PFSK-1 (cell line): ENCODE results near the gene WDR13.
A peak's percentile ranks its signal among the peaks of the same experiment; 100 is the strongest.

ENCODE experiments used
- FOXP2 ChIP-seq: optimal IDR thresholded peaks from 2 replicates; pipeline ENCODE3; 2011; ENCODE audit warnings: borderline replicate concordance, control low read depth, inconsistent platforms; ENCODE audit not compliant: insufficient read depth; ENCODE audit errors: extremely low read length, extremely low read depth
- POLR2AphosphoS5 ChIP-seq: IDR thresholded peaks from 2 replicates; pipeline ENCODE4 v1.6.1; 2012; ENCODE audit warnings: low read depth, mild to moderate bottlenecking, control low read depth, low read length, moderate library complexity
- SIN3A ChIP-seq: IDR thresholded peaks from 2 replicates; pipeline ENCODE4 v1.6.1; 2012; ENCODE audit warnings: mild to moderate bottlenecking, low read length, moderate library complexity, borderline replicate concordance; ENCODE audit not compliant: insufficient read depth
- TAF1 ChIP-seq: IDR thresholded peaks from 2 replicates; pipeline ENCODE4 v1.6.1; 2012; ENCODE audit warnings: low read length, control low read depth, borderline replicate concordance; ENCODE audit not compliant: insufficient read depth
- TF ChIP-seq, protein P1 (sequence below), 2 experiments: IDR thresholded peaks; 2 replicates each; pipeline versions ENCODE4 v1.6.1 to v1.8.0; 2011 to 2012; ENCODE audit warnings: low read depth in 2 of 2, low read length in 2 of 2, control low read depth in 1 of 2, inconsistent platforms in 1 of 2, mild to moderate bottlenecking in 1 of 2, moderate library complexity in 1 of 2; ENCODE audit not compliant: insufficient read depth in 1 of 2

The WDR13 gene

DNA sequence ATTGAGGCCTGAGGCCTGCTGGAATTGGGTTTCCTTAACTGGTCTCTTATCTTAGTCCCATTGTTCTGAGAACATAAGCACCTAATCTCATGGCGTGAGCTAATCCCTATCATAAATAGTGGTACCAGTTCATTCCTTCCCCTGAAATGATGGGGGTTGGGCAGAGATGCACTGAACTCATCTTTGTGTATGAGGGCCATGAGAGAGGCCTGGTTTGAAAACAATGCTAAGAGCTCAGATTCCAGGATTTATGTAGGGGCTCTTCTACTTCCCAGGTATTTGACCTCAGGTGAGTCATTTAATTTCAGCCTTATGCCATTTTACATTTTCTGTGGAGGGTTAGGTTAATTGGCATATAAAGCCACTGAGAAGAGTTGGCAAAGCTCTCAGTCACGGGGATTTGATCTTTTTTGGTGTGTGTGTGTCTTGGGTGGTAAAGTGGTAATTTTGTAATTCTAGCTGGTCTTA lies 18.6 kb upstream of the WDR13 start:
- TF ChIP-seq TAF1: no peak
- TF ChIP-seq POLR2AphosphoS5: peak; percentile 48; the same call in 1 of the 2 replicates
- TF ChIP-seq SIN3A: no peak
- no peak for TF ChIP-seq FOXP2
- TF ChIP-seq, protein P1, sequence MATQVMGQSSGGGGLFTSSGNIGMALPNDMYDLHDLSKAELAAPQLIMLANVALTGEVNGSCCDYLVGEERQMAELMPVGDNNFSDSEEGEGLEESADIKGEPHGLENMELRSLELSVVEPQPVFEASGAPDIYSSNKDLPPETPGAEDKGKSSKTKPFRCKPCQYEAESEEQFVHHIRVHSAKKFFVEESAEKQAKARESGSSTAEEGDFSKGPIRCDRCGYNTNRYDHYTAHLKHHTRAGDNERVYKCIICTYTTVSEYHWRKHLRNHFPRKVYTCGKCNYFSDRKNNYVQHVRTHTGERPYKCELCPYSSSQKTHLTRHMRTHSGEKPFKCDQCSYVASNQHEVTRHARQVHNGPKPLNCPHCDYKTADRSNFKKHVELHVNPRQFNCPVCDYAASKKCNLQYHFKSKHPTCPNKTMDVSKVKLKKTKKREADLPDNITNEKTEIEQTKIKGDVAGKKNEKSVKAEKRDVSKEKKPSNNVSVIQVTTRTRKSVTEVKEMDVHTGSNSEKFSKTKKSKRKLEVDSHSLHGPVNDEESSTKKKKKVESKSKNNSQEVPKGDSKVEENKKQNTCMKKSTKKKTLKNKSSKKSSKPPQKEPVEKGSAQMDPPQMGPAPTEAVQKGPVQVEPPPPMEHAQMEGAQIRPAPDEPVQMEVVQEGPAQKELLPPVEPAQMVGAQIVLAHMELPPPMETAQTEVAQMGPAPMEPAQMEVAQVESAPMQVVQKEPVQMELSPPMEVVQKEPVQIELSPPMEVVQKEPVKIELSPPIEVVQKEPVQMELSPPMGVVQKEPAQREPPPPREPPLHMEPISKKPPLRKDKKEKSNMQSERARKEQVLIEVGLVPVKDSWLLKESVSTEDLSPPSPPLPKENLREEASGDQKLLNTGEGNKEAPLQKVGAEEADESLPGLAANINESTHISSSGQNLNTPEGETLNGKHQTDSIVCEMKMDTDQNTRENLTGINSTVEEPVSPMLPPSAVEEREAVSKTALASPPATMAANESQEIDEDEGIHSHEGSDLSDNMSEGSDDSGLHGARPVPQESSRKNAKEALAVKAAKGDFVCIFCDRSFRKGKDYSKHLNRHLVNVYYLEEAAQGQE (IDR thresholded peaks at IDR 0.05; ENCODE audit: insufficient read depth in 1 of 2, low read depth in 2 of 2, low read length in 2 of 2): no peak

DNA sequence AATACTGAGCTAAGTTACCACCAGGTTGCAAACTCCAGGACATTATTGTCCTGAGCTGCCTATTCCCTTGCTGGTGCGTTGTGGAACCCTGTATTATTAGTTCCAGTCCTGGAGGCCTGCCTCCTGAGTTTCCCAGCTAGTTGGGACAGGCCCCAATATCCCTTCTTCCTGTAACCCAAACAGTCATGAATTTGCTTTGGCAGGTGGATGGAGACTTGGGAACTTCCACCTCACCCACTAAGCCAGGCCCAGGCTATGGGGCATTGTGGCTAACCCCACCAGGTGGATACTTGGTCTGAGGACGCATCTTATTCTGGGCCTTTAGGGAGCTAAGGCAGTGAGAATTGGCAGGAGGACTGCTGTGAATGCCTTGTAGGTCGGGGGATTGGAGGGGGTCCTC lies 18.0 kb upstream of the WDR13 start:
- TF ChIP-seq POLR2AphosphoS5 (peak; percentile 18), FOXP2 (no peak), TAF1 (no peak)
- TF ChIP-seq, protein P1 (IDR thresholded peaks at IDR 0.05; ENCODE audit: insufficient read depth in 1 of 2, low read depth in 2 of 2, low read length in 2 of 2): no peak

DNA sequence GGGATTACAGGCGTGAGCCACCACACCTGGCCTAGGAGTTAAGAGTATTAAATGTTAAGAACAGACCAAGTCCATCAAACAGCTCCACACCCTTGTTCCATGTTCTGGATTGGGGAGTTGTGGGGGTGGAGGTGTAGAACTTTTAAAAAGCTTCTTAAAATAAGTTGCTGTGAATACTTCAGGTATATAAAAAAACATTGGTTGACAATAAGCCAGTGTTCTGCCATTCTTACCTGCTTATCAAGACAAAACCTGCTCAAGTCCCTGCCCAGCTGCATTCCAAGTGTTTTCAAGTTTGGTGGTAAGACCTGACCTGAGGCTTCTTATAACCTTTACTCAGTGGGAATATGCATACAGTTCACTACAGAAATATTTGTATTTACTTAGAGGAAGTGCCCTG lies 16.6 kb upstream of the WDR13 start:
- TF ChIP-seq SIN3A (no peak), FOXP2 (no peak), TAF1 (no peak), POLR2AphosphoS5 (no peak; the same call in 1 of the 2 replicates)
- TF ChIP-seq, protein P1 (IDR thresholded peaks at IDR 0.05; ENCODE audit: insufficient read depth in 1 of 2, low read depth in 2 of 2, low read length in 2 of 2): no peak

DNA sequence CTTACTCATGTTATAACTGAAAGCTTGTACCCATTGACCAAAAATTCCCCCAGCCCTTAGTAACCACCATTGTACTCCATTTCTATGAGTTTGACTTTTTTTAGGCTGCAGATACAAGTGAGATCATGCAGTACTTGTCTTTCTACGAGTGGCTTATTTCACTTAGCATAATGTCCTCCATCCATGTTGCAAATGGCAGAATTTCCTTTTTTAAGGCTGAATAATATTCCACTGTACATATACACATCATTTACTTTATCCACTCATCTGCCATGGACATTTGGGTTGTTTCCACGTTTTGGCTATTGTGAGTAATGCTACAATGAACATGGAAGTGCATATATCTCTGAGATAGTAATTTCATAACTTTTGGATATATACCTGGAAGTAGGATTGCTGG lies 12.6 kb upstream of the WDR13 start:
- TF ChIP-seq POLR2AphosphoS5 (no peak), SIN3A (no peak), TAF1 (no peak), FOXP2 (no peak)
- TF ChIP-seq, protein P1 (IDR thresholded peaks at IDR 0.05; ENCODE audit: insufficient read depth in 1 of 2, low read depth in 2 of 2, low read length in 2 of 2): no peak
